Measurements from ENCODE around the gene TAS2R5. TPM values are rescaled to one million over a fixed set of nuclear protein-coding genes. Genes with fewer than 3 reads are reported as not detected.
"Not testable (repeated sequence)": the region's sequence is repeated elsewhere in the genome, so short reads cannot be mapped to it uniquely, and the experiment has no call there.

Gene TAS2R5
- total RNA-seq, 2 donors from 2014 or later, result 1.3 to 2.3 TPM

- H3K9me3 Mint-ChIP-seq, result peaks cover 14 to 21% of the 10 kb centered on the region in 2 donors
- peaks cover 22 to 30% of the 10 kb centered on the region in 2 donors for H3K36me3 Mint-ChIP-seq (ENCODE audit: insufficient read depth in 2 of 2)
- ATAC-seq (replicated peaks in 1 of 2) (no peak), DNase-seq (no peak)
- no peak overlapping the region for H3K27ac Mint-ChIP-seq
- no peaks in the 10 kb centered on the region for H3K27me3 Mint-ChIP-seq (ENCODE audit: low read depth)
- no peak overlapping the region for H3K4me3 Mint-ChIP-seq
- H3K4me1 Mint-ChIP-seq (ENCODE audit: low read depth), result no peaks in the 10 kb centered on the region
Measured at GRCh38 chr7:141820067-141820466, 30.1 kb downstream of the TAS2R5 start.

GRCh38 chr7:141822432-141822831 is 32.4 kb downstream of the TAS2R5 start:
- not testable (repeated sequence) for H3K4me3 Mint-ChIP-seq; ATAC-seq (replicated peaks in 1 of 2); H3K27ac Mint-ChIP-seq; DNase-seq; H3K4me1 Mint-ChIP-seq (ENCODE audit: low read depth); H3K27me3 Mint-ChIP-seq (ENCODE audit: low read depth)
- Mint-ChIP-seq H3K36me3 (ENCODE audit: insufficient read depth in 2 of 2) (peaks cover 21 to 29% of the 10 kb centered on the region in 2 donors), H3K9me3 (peaks cover 15 to 21% of the 10 kb centered on the region in 2 donors)

- Mint-ChIP-seq H3K36me3 (ENCODE audit: insufficient read depth in 2 of 2) (no peaks in the 10 kb centered on the region), H3K4me1 (ENCODE audit: low read depth) (no peaks in the 10 kb centered on the region), H3K27ac (no peak overlapping the region), H3K4me3 (no peak overlapping the region), H3K9me3 (peaks cover 0 to 1% of the 10 kb centered on the region in 2 donors), H3K27me3 (ENCODE audit: low read depth) (no peaks in the 10 kb centered on the region)
- no peak for DNase-seq
- no peak for ATAC-seq (replicated peaks in 1 of 2)
Measured at GRCh38 chr7:141837683-141838082, 47.7 kb downstream of the TAS2R5 start.

GRCh38 chr7:141838581-141838980 is 48.6 kb downstream of the TAS2R5 start:
- DNase-seq (no peak), ATAC-seq (replicated peaks in 1 of 2) (no peak)
- Mint-ChIP-seq H3K36me3 (ENCODE audit: insufficient read depth in 2 of 2) (no peaks in the 10 kb centered on the region), H3K9me3 (peaks cover 0 to 1% of the 10 kb centered on the region in 2 donors), H3K27ac (no peak overlapping the region), H3K27me3 (ENCODE audit: low read depth) (no peaks in the 10 kb centered on the region), H3K4me3 (no peak overlapping the region), H3K4me1 (ENCODE audit: low read depth) (no peaks in the 10 kb centered on the region)

- no peaks in the 10 kb centered on the region for H3K4me1 Mint-ChIP-seq (ENCODE audit: low read depth)
- no peaks in the 10 kb centered on the region for H3K36me3 Mint-ChIP-seq (ENCODE audit: insufficient read depth in 2 of 2)
- ATAC-seq (replicated peaks in 1 of 2) (no peak), DNase-seq (no peak)
- H3K27ac Mint-ChIP-seq, result no peak overlapping the region
- no peaks in the 10 kb centered on the region for H3K27me3 Mint-ChIP-seq (ENCODE audit: low read depth)
- H3K9me3 Mint-ChIP-seq, result no peaks in the 10 kb centered on the region
- no peak overlapping the region for H3K4me3 Mint-ChIP-seq
Measured at GRCh38 chr7:141839256-141839655, 49.2 kb downstream of the TAS2R5 start.

GRCh38 chr7:141840708-141841107 is 50.7 kb downstream of the TAS2R5 start:
- no peak overlapping the region for H3K27ac Mint-ChIP-seq
- no peaks in the 10 kb centered on the region for H3K4me1 Mint-ChIP-seq (ENCODE audit: low read depth)
- ATAC-seq (replicated peaks in 1 of 2), result no peak
- DNase-seq, result no peak
- H3K27me3 Mint-ChIP-seq (ENCODE audit: low read depth), result no peaks in the 10 kb centered on the region
- no peaks in the 10 kb centered on the region for H3K36me3 Mint-ChIP-seq (ENCODE audit: insufficient read depth in 2 of 2)
- H3K9me3 Mint-ChIP-seq, result no peaks in the 10 kb centered on the region
- no peak overlapping the region for H3K4me3 Mint-ChIP-seq

Other genes with a start within 250 kb of the TAS2R5 start
- 10 to 100 TPM; 34.8 to 48.5 TPM for gene AGK, start 238.8 kb upstream of the TAS2R5 start, total RNA-seq
- gene DENND11, start 88.1 kb upstream of the TAS2R5 start, total RNA-seq, result 10 to 100 TPM; 43.2 to 48.7 TPM
- gene WEE2, start 81.9 kb upstream of the TAS2R5 start, total RNA-seq, result not detected
- gene SSBP1, start 51.9 kb upstream of the TAS2R5 start, total RNA-seq, result 100 to 1,000 TPM; 126 to 131 TPM
- gene TAS2R3, start 26.1 kb upstream of the TAS2R5 start, total RNA-seq, result 1 to 10 TPM; 1.8 TPM
- gene TAS2R4, start 13.5 kb upstream of the TAS2R5 start, total RNA-seq, result 1 to 10 TPM; 1.1 to 1.4 TPM
- not detected for gene PRSS37, start 51.3 kb downstream of the TAS2R5 start, total RNA-seq
- gene OR9A4, start 126.2 kb downstream of the TAS2R5 start, total RNA-seq, result not detected
- not detected for gene CLEC5A, start 156.8 kb downstream of the TAS2R5 start, total RNA-seq
- gene TAS2R38, start 183.6 kb downstream of the TAS2R5 start, total RNA-seq, result not detected
- gene MGAM, start 205.7 kb downstream of the TAS2R5 start, total RNA-seq, result under 1 TPM; 0.42 to 0.91 TPM